ENCODE results near the gene TAF11L4. TPM values are rescaled to one million over a fixed set of nuclear protein-coding genes. Genes with fewer than 3 reads are reported as not detected.
"Not testable (repeated sequence)": the region's sequence is repeated elsewhere in the genome, so short reads cannot be mapped to it uniquely, and the experiment has no call there.

The TAF11L4 gene
- total and polyA plus RNA-seq, 2 donors: not detected

GRCh38 chr5:17518067-17518466, 3.5 kb upstream of the TAF11L4 start, which contains the start of gene TAF11L3:
TSS of gene TAF11L3 (plus strand) at chr5:17518367.
- WGBS: no CpG with 5 or more reads among the region's 15 CpGs
- not testable (repeated sequence) for DNase-seq (ENCODE audit: extremely low spot score)

GRCh38 chr5:17519508-17519907, 2.1 kb upstream of the TAF11L4 start:
- DNase-seq (ENCODE audit: extremely low spot score); H3K4me3 ChIP-seq (ENCODE audit: low read depth, low read length); H3K4me1 ChIP-seq (ENCODE audit: insufficient read depth); H3K36me3 ChIP-seq (ENCODE audit: insufficient read depth); H3K27ac ChIP-seq (ENCODE audit: low read depth): not testable (repeated sequence)
- 95% methylated on average over 8 of the region's 14 CpGs for WGBS

More at GRCh38 chr5:17518067-17518466, 3.5 kb upstream of the TAF11L4 start, which contains the start of gene TAF11L3:
- H3K4me3 ChIP-seq (ENCODE audit: low read depth, low read length); H3K27ac ChIP-seq (ENCODE audit: low read depth); H3K4me1 ChIP-seq (ENCODE audit: insufficient read depth); H3K36me3 ChIP-seq (ENCODE audit: insufficient read depth): not testable (repeated sequence)

- not testable (repeated sequence) for H3K4me1 ChIP-seq (ENCODE audit: insufficient read depth); H3K4me3 ChIP-seq (ENCODE audit: low read depth, low read length); H3K36me3 ChIP-seq (ENCODE audit: insufficient read depth); DNase-seq (ENCODE audit: extremely low spot score); H3K27ac ChIP-seq (ENCODE audit: low read depth)
- no CpG with 5 or more reads among the region's 15 CpGs for WGBS
Measured at GRCh38 chr5:17524935-17525334, 3.3 kb downstream of the TAF11L4 start, which contains the start of gene TAF11L5. TSS of gene TAF11L5 (plus strand) at chr5:17525235.

GRCh38 chr5:17526504-17526903, 4.9 kb downstream of the TAF11L4 start:
- not testable (repeated sequence) for H3K4me3 ChIP-seq (ENCODE audit: low read depth, low read length); H3K36me3 ChIP-seq (ENCODE audit: insufficient read depth); H3K4me1 ChIP-seq (ENCODE audit: insufficient read depth); DNase-seq (ENCODE audit: extremely low spot score); H3K27ac ChIP-seq (ENCODE audit: low read depth)
- WGBS: 93% methylated on average over 9 of the region's 17 CpGs

- not testable (repeated sequence) for H3K4me1 ChIP-seq (ENCODE audit: insufficient read depth); H3K4me3 ChIP-seq (ENCODE audit: low read depth, low read length); H3K36me3 ChIP-seq (ENCODE audit: insufficient read depth); DNase-seq (ENCODE audit: extremely low spot score); H3K27ac ChIP-seq (ENCODE audit: low read depth)
- WGBS: no CpG with 5 or more reads among the region's 15 CpGs
Measured at GRCh38 chr5:17528369-17528768, 6.8 kb downstream of the TAF11L4 start, which contains the start of gene TAF11L6. TSS of gene TAF11L6 (plus strand) at chr5:17528669.

Small RNAs within 50 kb of the gene (small RNA-seq; reads per million reads assigned to genes)
- not detected for gene AC106774.3

Other genes starting within 250 kb of the TAF11L4 start
- not detected for gene TAF11L2, start 23.6 kb upstream of the TAF11L4 start, total RNA-seq
- gene TAF11L2, start 23.6 kb upstream of the TAF11L4 start, polyA plus RNA-seq: not detected
- gene TAF11L3, start 3.4 kb upstream of the TAF11L4 start, total RNA-seq: not detected
- gene TAF11L3, start 3.4 kb upstream of the TAF11L4 start, polyA plus RNA-seq: not detected
- gene TAF11L5, start 3.4 kb downstream of the TAF11L4 start, total RNA-seq: not detected
- gene TAF11L5, start 3.4 kb downstream of the TAF11L4 start, polyA plus RNA-seq: not detected
- gene TAF11L6, start 6.9 kb downstream of the TAF11L4 start, total RNA-seq: not detected
- gene TAF11L6, start 6.9 kb downstream of the TAF11L4 start, polyA plus RNA-seq: not detected
- gene TAF11L7, start 64.0 kb downstream of the TAF11L4 start, total RNA-seq: not detected
- not detected for gene TAF11L7, start 64.0 kb downstream of the TAF11L4 start, polyA plus RNA-seq
- not detected for gene TAF11L8, start 69.2 kb downstream of the TAF11L4 start, total RNA-seq
- gene TAF11L8, start 69.2 kb downstream of the TAF11L4 start, polyA plus RNA-seq: not detected
- gene TAF11L9, start 72.6 kb downstream of the TAF11L4 start, total RNA-seq: not detected
- not detected for gene TAF11L9, start 72.6 kb downstream of the TAF11L4 start, polyA plus RNA-seq
- not detected for gene TAF11L10, start 76.0 kb downstream of the TAF11L4 start, total RNA-seq
- gene TAF11L10, start 76.0 kb downstream of the TAF11L4 start, polyA plus RNA-seq: not detected
- not detected for gene TAF11L11, start 82.4 kb downstream of the TAF11L4 start, total RNA-seq
- not detected for gene TAF11L11, start 82.4 kb downstream of the TAF11L4 start, polyA plus RNA-seq
- not detected for gene TAF11L12, start 88.6 kb downstream of the TAF11L4 start, total RNA-seq
- gene TAF11L12, start 88.6 kb downstream of the TAF11L4 start, polyA plus RNA-seq: not detected
- not detected for gene TAF11L13, start 110.3 kb downstream of the TAF11L4 start, total RNA-seq
- gene TAF11L13, start 110.3 kb downstream of the TAF11L4 start, polyA plus RNA-seq: not detected
- not detected for gene TAF11L14, start 112.7 kb downstream of the TAF11L4 start, total RNA-seq
- not detected for gene TAF11L14, start 112.7 kb downstream of the TAF11L4 start, polyA plus RNA-seq

All from urinary bladder (tissue), 4 donors.